Endometrial microvascular endothelial cells (primary cell): Measurements from ENCODE around the gene CAND2. TPM values are rescaled to one million over a fixed set of nuclear protein-coding genes. Genes with fewer than 3 reads are reported as not detected.
"Not testable (repeated sequence)": the region's sequence is repeated elsewhere in the genome, so short reads cannot be mapped to it uniquely, and the experiment has no call there.

Source experiments
- in situ Hi-C: cut with HindIII; loops from 2 replicates; pipeline ENCODE4 v1.10.0; 2017; ENCODE audit warnings: low sequenced_read_pairs, low pct_unique_long_range_greater_than_20kb; ENCODE audit errors: inconsistent ontology term
- total RNA-seq: library from RNA; depleted of rRNA; stranded (reverse); fragments of >200 nt; gene quantifications from one replicate; pipeline ENCODE4 v1.2.3, GENCODE V29; 2015; ENCODE audit errors: inconsistent ontology term

CAND2 gene
- total RNA-seq, 1 donor from 2014 or later = 0.74 TPM

- in situ Hi-C loops = no loop called here
These were observed 44.2 kb downstream of the CAND2 start for GRCh38 chr3:12840591-12841148.

DNA sequence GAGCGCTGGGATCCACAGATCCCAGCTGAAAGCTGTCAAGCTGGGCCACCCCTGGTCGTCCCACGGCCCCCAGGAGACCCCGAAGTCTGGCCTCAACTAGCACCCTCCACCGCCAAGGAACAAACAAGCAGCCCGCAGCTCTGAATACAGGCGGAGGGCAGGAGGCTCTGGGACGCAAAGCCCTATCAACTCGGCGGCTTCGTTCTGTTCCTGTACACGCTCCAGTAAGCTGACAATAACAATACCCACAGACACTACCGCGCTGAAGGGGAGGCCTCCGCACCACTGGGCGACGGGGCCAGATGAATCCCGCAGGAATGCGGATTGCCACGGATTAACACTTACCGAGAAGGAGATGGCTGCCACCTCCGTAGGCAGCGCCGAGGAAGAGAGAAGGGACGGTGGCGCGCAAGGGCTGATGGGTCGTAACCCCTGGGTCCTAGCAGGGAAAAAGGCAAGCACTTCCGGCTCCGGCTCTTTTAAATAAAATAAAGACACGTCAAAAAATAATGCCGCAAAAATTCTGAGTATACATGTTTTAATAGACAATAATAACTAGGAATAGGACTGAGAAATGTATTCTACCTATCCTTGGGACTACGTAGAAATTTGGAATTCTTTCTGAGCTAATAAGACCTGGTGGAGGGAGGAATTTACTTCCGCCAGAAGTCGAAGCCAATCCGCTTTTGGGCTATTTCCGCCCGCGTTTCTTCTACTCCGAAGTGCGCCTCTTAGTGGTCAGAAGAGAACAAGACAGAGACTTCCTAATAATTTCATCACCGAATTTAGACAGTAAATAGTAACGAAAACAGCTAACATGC, 44.9 kb downstream of the CAND2 start, which contains the start of gene RPL32:
Gene RPL32 (minus strand): TSS at position 417 of the 821 bp plus-strand sequence. CDS start 1,328 bp downstream, outside the sequence.
- in situ Hi-C loops = no loop called here

DNA sequence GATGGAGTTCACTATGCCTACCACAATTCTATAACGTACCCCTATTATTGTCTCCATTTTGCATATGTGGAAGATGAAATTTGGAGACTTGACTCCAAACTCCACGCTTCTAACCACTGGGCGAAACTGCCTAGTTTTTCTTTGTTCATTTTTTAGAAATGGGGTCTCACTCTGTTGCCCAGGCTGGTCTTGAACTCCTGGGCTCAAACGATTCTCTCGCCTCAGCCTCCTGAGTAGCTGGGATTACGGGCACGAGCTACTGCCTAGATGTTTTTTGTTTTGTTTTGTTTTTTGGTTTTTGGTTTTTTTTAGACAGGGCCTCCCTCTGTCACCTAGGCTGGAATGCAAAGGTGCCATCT, 45.5 kb downstream of the CAND2 start:
- in situ Hi-C loops = no loop called here

DNA sequence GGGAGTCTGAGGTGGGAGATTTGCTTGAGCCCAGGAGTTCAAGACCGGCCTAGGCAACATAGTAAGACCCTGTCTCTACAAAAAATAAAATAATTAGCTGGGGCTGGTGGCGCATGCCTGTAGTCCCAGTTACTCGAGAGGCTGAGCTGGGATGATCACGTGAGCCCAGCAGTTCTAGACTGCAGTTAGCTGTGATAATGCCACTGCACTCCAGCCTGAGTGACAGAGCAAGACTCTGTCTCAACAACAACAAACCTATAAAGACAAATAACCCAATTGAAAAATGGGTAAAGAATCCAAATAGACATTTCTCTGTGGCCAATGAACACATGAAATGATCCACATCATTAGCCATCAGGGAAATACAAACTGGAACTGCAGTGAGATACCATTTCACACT, 46.0 kb downstream of the CAND2 start:
- in situ Hi-C loops = no loop called here

DNA sequence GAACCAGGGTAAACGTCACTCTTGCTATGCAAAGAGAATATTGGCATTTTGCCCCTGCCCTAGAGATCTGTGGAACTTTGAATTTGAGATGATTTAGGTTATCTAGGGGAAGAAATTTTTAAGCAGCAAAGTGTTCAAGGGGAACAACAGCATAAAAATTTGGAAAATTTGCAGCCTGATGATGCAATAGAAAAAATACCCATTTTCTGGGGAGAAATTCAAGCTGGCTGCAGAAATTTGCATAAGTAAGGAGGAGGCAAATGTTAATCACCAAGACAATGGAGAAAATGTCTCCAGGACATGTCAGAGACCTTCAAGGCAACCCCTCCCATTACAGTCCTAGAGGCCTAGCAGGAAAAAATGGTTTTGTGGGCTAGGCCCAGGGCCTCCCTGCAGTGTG, 49.3 kb downstream of the CAND2 start:
- in situ Hi-C loops = no loop called here

- in situ Hi-C loops = no loop called here
These were observed 55.7 kb downstream of the CAND2 start for GRCh38 chr3:12852201-12852600.

- in situ Hi-C loops = not testable (repeated sequence)
These were observed 57.4 kb downstream of the CAND2 start for GRCh38 chr3:12853847-12854246.

DNA sequence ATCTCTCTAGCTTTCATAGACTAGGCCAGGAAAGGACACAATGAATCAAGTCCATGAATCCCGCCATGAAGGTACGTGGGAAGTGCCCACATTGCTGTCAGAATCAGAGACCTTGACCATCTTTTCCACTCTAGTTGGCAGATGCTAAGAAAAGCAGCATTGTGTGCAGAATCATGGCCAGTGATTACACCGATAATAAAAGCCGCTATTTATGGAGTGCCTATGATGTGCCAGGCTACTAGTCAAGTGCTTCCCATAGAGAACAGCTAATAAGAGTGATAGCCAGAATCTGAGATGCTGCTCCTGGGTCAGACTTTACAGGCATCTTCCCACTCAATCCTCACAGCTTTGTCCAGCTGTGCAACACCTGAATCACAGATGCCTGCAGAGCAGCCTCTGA, 58.1 kb downstream of the CAND2 start:
- in situ Hi-C loops = no loop called here

- in situ Hi-C loops = no loop called here
These were observed 60.1 kb downstream of the CAND2 start for GRCh38 chr3:12856626-12857025.

- in situ Hi-C loops = no loop called here
These were observed 63.4 kb downstream of the CAND2 start for GRCh38 chr3:12859840-12860239.

DNA sequence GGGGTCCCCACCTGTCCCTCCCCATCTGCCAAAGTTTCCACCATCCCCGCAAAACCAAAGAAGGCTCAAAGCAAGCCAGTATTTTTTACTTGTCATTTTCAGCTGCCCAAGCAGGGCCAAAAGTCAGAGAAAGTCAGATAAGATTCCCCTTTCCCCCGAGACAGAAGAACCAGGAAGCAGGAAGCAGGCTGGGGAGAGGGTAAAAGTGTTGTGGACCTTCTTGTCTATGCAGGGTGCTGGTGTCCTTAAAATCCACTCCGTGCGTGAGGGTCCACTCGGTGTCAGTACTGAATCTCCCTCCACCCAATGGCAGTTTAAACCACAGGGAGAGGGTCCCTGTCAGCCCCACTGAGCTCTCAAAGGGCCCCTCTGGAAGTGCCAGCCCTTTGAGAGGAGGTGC, 65.1 kb downstream of the CAND2 start:
- in situ Hi-C loops = no loop called here

- in situ Hi-C loops = no loop called here
These were observed 65.9 kb downstream of the CAND2 start for GRCh38 chr3:12862387-12862786.

GRCh38 chr3:12865271-12865670, 68.8 kb downstream of the CAND2 start:
- in situ Hi-C loops = no loop called here

DNA sequence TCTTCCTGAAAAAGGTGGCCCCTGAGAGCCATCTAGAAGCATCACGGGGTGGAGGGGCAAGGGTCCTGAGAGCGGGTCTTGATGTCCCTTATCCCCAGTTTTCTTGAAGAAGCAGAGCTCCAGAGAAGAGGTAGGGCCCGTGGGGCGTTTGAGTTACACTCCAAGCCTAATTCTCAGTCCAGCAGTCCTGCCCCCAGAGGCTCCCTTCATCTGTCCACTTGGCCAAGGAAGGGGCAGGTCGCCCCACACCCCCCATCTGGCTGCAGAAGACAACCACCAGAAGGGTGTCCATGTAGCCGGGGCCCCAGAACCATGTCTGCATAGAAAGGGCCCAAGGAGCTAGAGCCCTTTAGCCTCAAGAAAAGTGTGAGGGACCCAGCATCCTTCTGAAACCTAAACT, 70.4 kb downstream of the CAND2 start:
- in situ Hi-C loops = no loop called here

- in situ Hi-C loops = no loop called here
These were observed 71.9 kb downstream of the CAND2 start for GRCh38 chr3:12868039-12869034.

DNA sequence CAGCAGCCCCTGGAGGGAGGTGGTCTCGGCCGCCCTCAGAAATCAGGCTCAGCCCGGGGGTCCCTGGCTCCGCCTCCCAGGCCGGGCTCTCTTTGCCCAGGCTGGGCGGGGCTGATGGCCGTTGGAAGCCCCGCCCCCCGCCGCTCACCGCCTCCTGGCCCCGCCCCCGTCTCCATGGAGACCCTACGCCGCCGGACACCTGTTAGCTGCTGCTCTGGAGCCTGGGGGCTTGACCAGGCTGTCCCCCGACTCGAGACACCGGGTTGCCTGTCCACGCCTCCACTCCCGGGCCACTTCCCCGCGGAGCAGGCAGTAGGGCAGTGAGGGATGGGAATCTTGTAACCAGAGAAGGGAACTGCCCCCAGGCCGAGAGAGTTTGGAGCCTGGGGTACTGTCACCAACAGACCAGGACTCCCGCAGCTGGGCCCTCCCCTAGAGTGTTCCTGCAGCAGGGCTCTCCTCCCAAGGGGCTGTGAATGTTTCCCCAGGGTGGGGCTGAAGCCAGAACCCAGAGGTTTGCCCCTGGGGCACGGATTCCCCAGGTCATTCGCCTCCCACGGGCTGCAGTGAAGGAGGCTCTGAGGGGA, 72.6 kb downstream of the CAND2 start:
- in situ Hi-C loops = no loop called here

GRCh38 chr3:12870942-12871341, 74.5 kb downstream of the CAND2 start:
- in situ Hi-C loops = no loop called here

DNA sequence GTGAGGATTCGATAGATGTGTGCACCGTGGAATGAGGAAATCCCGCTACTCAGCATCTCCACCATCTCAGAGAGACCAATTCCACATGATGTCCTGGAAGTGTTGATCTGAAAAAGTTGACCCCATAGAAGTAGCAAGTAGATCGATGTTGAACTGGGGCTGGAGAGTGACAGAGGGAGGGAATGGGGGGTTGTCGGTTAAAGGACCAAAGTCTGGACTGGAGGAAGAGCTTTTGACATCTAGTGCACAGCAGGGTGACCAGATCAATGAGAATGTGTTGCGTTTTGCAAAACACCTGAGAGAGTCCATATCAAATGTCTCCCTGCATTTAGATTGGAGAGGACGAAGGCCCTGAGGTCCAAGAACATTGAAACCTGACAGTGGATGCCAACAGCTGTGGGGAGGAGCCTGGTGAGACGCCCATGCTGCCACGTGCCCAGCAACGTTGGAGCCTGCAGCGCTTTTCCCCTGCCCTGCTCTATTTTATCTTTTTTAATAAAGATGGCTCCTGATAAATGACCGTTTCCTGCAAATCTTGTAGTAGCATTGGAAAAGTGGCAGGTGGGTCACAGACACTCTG, 75.0 kb downstream of the CAND2 start:
- in situ Hi-C loops = no loop called here
